Natural killer cell (primary cell): ENCODE measurements around the gene CSNK2A1. TPM values are rescaled to one million over a fixed set of nuclear protein-coding genes. Genes with fewer than 3 reads are reported as not detected.

Source experiments
- ATAC-seq, 3 donors: fragments of 150-1000 bp in 2 of 3; fragments of 200-7000 bp in 1 of 3; cut with Tn5 transposase; 1 replicate in 1 of 3; 2 replicates in 2 of 3; pipeline ENCODE4 v1.10.0; 2021; ENCODE audit warnings: mild to moderate bottlenecking in 2 of 3, moderate library complexity in 2 of 3
- DNase-seq, 2 donors: peaks; one replicate each; pipeline versions ENCODE4 v3.0.0 to v3.0.0-alpha.2; 2013 to 2021; ENCODE audit warnings: mixed read lengths in 1 of 2
- H3K27ac ChIP-seq: one replicate; pipeline ENCODE4 v1.5.1; 2013; ENCODE audit warnings: mild to moderate bottlenecking, low read length
- H3K27me3 ChIP-seq: one replicate; pipeline ENCODE4 v1.6.1; 2013; ENCODE audit warnings: low read length; ENCODE audit not compliant: control insufficient read depth, insufficient read depth
- H3K36me3 ChIP-seq: one replicate; pipeline ENCODE4 v1.6.1; 2013; ENCODE audit warnings: low read length; ENCODE audit not compliant: control insufficient read depth, insufficient read depth
- H3K4me1 ChIP-seq: one replicate; pipeline ENCODE4 v1.6.1; 2013; ENCODE audit warnings: low read length; ENCODE audit not compliant: control insufficient read depth, insufficient read depth
- H3K4me3 ChIP-seq: one replicate; pipeline ENCODE4 v1.5.1; 2013; ENCODE audit warnings: low read length
- H3K9me3 ChIP-seq: one replicate; pipeline ENCODE4 v1.6.1; 2013; ENCODE audit warnings: low read length; ENCODE audit not compliant: control insufficient read depth, insufficient read depth
- H3K27ac Mint-ChIP-seq, 2 donors: one replicate each; pipeline ENCODE4 v1.8.0; 2022; ENCODE audit warnings: mild to moderate bottlenecking in 2 of 2, mixed read lengths in 2 of 2, moderate library complexity in 1 of 2
- H3K27me3 Mint-ChIP-seq, 2 donors: one replicate each; pipeline ENCODE4 v1.8.0; 2022; ENCODE audit warnings: low read depth in 2 of 2, mixed read lengths in 2 of 2
- H3K36me3 Mint-ChIP-seq: one replicate; pipeline ENCODE4 v1.8.0; 2022; ENCODE audit warnings: mixed read lengths
- H3K4me1 Mint-ChIP-seq, 2 donors: one replicate each; pipeline ENCODE4 v1.8.0; 2022; ENCODE audit warnings: mixed read lengths in 2 of 2
- H3K4me3 Mint-ChIP-seq: one replicate; pipeline ENCODE4 v1.8.0; 2022; ENCODE audit warnings: mild to moderate bottlenecking, moderate library complexity, mixed read lengths
- H3K9me3 Mint-ChIP-seq, 2 donors: one replicate each; pipeline ENCODE4 v1.8.0; 2022; ENCODE audit warnings: mixed read lengths in 2 of 2
- WGBS: methylation state at CpG from one replicate; pipeline ENCODE4 v1.1.7; 2013; ENCODE audit warnings: missing lambda C conversion rate; ENCODE audit not compliant: insufficient coverage; 5-methylcytosine and 5-hydroxymethylcytosine counted together
- intact Hi-C: fragments of 100-400 bp; cut with micrococcal nuclease; formaldehyde crosslinking; loops from one replicate; pipeline ENCODE4 v1.14.2; 2022
- total RNA-seq, 4 donors: library from RNA; stranded (reverse); fragments of 120-200 nt in 1 of 4; gene quantifications; one replicate each; pipeline versions ENCODE4 v1.2.3 to v1.2.4, GENCODE V29; 2013 to 2022
- TF ChIP-seq, protein P1 (sequence below): fragments of 200-600 bp; IDR thresholded peaks from one replicate; pipeline ENCODE4 v1.8.0; 2022; ENCODE audit warnings: antibody characterized with exemption

CSNK2A1 gene
- total RNA-seq, 3 donors from 2014 or later (not counting 1 experiment from before 2014, with no cell fraction given): 88.8 to 92.6 (median 88.9) TPM

DNA sequence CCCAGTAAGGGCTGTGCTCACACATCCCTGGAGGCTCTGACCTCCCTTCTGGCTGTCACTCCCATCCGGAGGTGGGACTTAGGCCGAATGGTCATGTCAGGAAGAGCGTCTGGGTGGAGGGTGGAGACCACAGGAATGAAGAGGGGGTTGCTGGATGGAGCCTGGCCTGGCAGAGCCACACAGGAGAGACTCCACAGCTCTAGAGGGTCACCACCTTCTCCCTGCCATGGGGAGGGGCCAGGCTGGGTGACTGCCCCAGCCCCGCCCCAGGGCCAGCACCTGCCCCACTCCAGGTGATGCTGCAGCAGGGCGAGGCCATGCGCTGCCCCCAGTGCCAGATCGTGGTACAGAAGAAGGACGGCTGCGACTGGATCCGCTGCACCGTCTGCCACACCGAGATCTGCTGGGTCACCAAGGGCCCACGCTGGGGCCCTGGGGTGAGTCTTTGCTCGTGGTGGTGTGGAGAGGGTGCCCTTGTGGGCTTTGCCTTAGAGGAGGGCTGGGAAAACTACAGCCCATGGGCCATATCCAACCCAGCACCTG is 114.9 kb downstream of the CSNK2A1 start:
- H3K4me3 ChIP-seq: no peak overlapping the region

DNA sequence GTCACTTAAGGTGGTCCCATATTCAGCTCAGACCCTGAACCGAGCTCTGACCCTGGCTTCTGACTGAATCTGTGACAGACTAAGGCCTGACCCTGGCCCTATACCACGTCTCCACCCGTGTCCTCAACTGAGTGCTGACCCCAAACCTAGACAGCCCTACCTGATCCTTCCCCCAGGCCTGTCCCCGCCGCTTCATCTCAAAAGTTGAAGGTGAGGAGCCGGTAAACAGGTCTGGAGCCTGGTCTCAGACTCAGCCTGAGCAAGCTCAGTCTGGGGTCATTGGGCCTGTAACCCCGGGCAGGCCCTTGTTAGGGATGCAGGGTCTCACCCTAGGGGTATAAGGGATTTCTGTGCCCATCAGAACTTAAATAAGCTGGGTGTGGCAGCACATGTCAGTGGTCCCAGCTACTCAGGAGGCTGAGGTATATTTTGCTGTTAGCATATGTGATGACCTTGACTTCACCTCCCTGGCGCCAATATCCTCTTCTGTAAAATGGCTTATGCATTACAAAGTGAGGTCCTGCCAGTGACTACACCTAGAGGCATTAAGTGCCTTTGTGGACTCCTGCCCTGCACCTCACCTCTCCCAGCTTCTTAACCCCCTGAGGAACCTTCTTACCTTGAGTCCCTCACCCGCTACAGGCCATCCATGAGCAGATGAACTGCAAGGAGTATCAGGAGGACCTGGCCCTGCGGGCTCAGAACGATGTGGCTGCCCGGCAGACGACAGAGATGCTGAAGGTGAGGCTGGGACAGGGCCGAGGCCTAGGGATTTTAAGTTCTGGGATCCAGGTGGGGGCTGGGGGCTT is 115.5 kb downstream of the CSNK2A1 start:
- no peak overlapping the region for H3K4me3 Mint-ChIP-seq
- no peak for ATAC-seq
- Histone ChIP-seq H3K27me3 (no peaks in the 10 kb centered on the region), H3K36me3 (peaks cover 58% of the 10 kb centered on the region), H3K9me3 (no peaks in the 10 kb centered on the region), H3K27ac (no peak overlapping the region), H3K4me3 (no peak overlapping the region), H3K4me1 (peaks cover 11% of the 10 kb centered on the region)
- H3K27ac Mint-ChIP-seq: peak overlapping the region in 1 of 2 donors; percentile 11
- intact Hi-C loops: no loop called here
- DNase-seq: no peak
- TF ChIP-seq, protein P1, sequence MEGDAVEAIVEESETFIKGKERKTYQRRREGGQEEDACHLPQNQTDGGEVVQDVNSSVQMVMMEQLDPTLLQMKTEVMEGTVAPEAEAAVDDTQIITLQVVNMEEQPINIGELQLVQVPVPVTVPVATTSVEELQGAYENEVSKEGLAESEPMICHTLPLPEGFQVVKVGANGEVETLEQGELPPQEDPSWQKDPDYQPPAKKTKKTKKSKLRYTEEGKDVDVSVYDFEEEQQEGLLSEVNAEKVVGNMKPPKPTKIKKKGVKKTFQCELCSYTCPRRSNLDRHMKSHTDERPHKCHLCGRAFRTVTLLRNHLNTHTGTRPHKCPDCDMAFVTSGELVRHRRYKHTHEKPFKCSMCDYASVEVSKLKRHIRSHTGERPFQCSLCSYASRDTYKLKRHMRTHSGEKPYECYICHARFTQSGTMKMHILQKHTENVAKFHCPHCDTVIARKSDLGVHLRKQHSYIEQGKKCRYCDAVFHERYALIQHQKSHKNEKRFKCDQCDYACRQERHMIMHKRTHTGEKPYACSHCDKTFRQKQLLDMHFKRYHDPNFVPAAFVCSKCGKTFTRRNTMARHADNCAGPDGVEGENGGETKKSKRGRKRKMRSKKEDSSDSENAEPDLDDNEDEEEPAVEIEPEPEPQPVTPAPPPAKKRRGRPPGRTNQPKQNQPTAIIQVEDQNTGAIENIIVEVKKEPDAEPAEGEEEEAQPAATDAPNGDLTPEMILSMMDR: no peak
- 97% methylated on average over 14 of the region's 14 CpGs for WGBS
- H3K9me3 Mint-ChIP-seq: no peaks in the 10 kb centered on the region
- H3K4me1 Mint-ChIP-seq: peaks cover 9 to 20% of the 10 kb centered on the region in 2 donors
- H3K36me3 Mint-ChIP-seq: no peaks in the 10 kb centered on the region
- H3K27me3 Mint-ChIP-seq: no peaks in the 10 kb centered on the region

More for the DNA sequence above, 114.9 kb downstream of the CSNK2A1 start:
- intact Hi-C loops: no loop called here
- Histone ChIP-seq H3K4me1 (peaks cover 18% of the 10 kb centered on the region), H3K27ac (no peak overlapping the region), H3K9me3 (no peaks in the 10 kb centered on the region), H3K27me3 (no peaks in the 10 kb centered on the region), H3K36me3 (peaks cover 53% of the 10 kb centered on the region)
- Mint-ChIP-seq H3K9me3 (no peaks in the 10 kb centered on the region), H3K4me1 (peaks cover 16 to 27% of the 10 kb centered on the region in 2 donors), H3K36me3 (no peaks in the 10 kb centered on the region), H3K27me3 (no peaks in the 10 kb centered on the region), H3K4me3 (no peak overlapping the region), H3K27ac (no peak overlapping the region)
- ATAC-seq: no peak
- no peak for DNase-seq
- TF ChIP-seq, protein P1: no peak
- WGBS: 96% methylated on average over 14 of the region's 14 CpGs

DNA sequence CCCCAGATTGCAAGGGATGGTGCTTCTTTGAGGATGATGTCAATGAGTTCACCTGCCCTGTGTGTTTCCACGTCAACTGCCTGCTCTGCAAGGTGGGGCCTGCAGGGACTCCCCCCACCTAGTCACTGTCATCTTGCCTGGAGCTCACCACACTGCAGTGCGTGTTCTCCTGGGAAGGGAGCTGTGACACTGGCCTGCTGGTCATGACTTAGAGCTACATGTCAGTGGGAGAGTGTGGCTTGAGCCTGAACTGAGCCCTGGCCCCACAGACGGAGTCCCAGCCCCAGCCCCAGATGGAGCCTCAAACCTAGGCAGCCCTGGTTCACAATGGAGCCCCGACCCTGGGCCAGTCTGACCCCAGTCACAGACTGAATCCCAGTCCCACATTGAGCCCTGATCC is 116.2 kb downstream of the CSNK2A1 start:
- Histone ChIP-seq H3K4me1 (peaks cover 5% of the 10 kb centered on the region), H3K27ac (no peak overlapping the region), H3K36me3 (peaks cover 63% of the 10 kb centered on the region), H3K27me3 (no peaks in the 10 kb centered on the region), H3K4me3 (no peak overlapping the region), H3K9me3 (no peaks in the 10 kb centered on the region)
- ATAC-seq: no peak
- no peaks in the 10 kb centered on the region for H3K36me3 Mint-ChIP-seq
- intact Hi-C loops: no loop called here
- whole genome bisulfite sequencing: 95% methylated on average over 4 of the region's 4 CpGs
- peak overlapping the region in 1 of 2 donors; percentile 11 for H3K27ac Mint-ChIP-seq
- no peak overlapping the region for H3K4me3 Mint-ChIP-seq
- no peaks in the 10 kb centered on the region for H3K9me3 Mint-ChIP-seq
- TF ChIP-seq, protein P1: no peak
- DNase-seq: no peak
- peaks cover 6 to 14% of the 10 kb centered on the region in 2 donors for H3K4me1 Mint-ChIP-seq
- no peaks in the 10 kb centered on the region for H3K27me3 Mint-ChIP-seq
